Naive thymus-derived CD8-positive, alpha-beta T cell (primary cell): Measurements from ENCODE around the gene FAM107B. TPM values are rescaled to one million over a fixed set of nuclear protein-coding genes. Genes with fewer than 3 reads are reported as not detected.

Experiments used
- ATAC-seq, 2 donors: fragments of 150-1000 bp; cut with Tn5 transposase in 1 of 2; sonication (Bioruptor Pico), chemical (Tn5 transposase) in 1 of 2; 1 replicate in 1 of 2; 2 replicates in 1 of 2; pipeline ENCODE4 v1.10.0; 2021; ENCODE audit warnings: mild to moderate bottlenecking in 2 of 2, moderate library complexity in 2 of 2
- POLR2A ChIA-PET: fragments of 350-600 bp; sonication (Branson Sonifier 250); formaldehyde crosslinking; loops from one replicate; lab custom pipeline; 2021; ENCODE audit warnings: antibody characterized with exemption; lab: Charles Lee
- DNase-seq, 10 donors: peaks; one replicate each; pipeline versions ENCODE4 v3.0.0 to v3.0.0-alpha.2; 2020 to 2022
- H3K27ac Mint-ChIP-seq, 10 donors: one replicate each; pipeline ENCODE4 v1.8.0; 2020 to 2022; ENCODE audit warnings: mild to moderate bottlenecking in 10 of 10, mixed read lengths in 10 of 10, moderate library complexity in 4 of 10, inconsistent platforms in 1 of 10
- H3K27me3 Mint-ChIP-seq, 5 donors: one replicate each; pipeline ENCODE4 v1.8.0; 2021 to 2022; ENCODE audit warnings: mixed read lengths in 5 of 5
- H3K36me3 Mint-ChIP-seq, 3 donors: one replicate each; pipeline ENCODE4 v1.8.0; 2020 to 2022; ENCODE audit warnings: mixed read lengths in 3 of 3, mild to moderate bottlenecking in 2 of 3, inconsistent platforms in 1 of 3
- H3K4me1 Mint-ChIP-seq, 4 donors: one replicate each; pipeline ENCODE4 v1.8.0; 2021 to 2022; ENCODE audit warnings: mixed read lengths in 4 of 4
- H3K4me3 Mint-ChIP-seq, 10 donors: one replicate each; pipeline ENCODE4 v1.8.0; 2020 to 2022; ENCODE audit warnings: mild to moderate bottlenecking in 10 of 10, mixed read lengths in 10 of 10, moderate library complexity in 6 of 10, inconsistent platforms in 1 of 10
- H3K9me3 Mint-ChIP-seq, 9 donors: one replicate each; pipeline ENCODE4 v1.8.0; 2020 to 2022; ENCODE audit warnings: mixed read lengths in 9 of 9, mild to moderate bottlenecking in 3 of 9, inconsistent platforms in 1 of 9, moderate library complexity in 1 of 9
- polyA plus RNA-seq, 3 donors: library from polyadenylated mRNA; unstranded; fragments of 300-500 nt; fragmentation: Illumina TruSeq; gene quantifications; one replicate each; pipeline ENCODE4 v1.2.3, GENCODE V29; 2021
- total RNA-seq, 8 experiments: library from RNA in 2 of 8; stranded (reverse) in 2 of 8; gene quantifications; one replicate each; pipeline ENCODE4 v1.2.3 and lab custom pipeline; 2021 to 2026

The FAM107B gene
- total and polyA plus RNA-seq, 5 experiments from 2014 or later, result 250 to 319 (median 260) TPM

DNA sequence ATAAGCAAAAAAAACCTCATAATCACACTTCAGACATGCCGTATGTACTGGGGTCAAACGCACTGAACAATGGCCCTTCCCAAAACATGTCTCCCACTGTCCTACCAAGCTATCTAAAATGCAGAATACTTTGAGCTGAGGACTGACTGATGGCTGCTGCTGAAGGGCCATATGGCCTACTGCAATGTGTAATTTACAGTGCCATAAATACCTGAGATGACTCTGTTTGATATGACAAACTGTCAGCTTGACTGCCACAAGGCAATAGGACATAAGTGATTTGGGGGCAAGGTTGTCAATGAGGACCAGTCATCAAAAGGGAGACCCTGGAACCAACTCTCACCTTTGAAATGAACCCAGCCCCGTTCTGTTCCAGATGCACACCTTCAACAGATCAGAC is 256.5 kb downstream of the FAM107B start:
- Mint-ChIP-seq H3K4me1 (peaks cover 4 to 24% (median 11%) of the 10 kb centered on the region in 4 donors), H3K27ac (no peak overlapping the region), H3K36me3 (peaks cover 11 to 79% (median 30%) of the 10 kb centered on the region in 3 donors), H3K4me3 (no peak overlapping the region), H3K9me3 (peaks cover 0 to 4% (median 0%) of the 10 kb centered on the region in 9 donors), H3K27me3 (no peaks in the 10 kb centered on the region)
- POLR2A ChIA-PET, result interaction anchor here (0.5 to 0.6 kb wide), 2 partner anchors 20 to 64 kb away, joined by 3 to 4 read pairs; no protein-coding TSS in a partner anchor
- no peak for ATAC-seq
- no peak for DNase-seq

DNA sequence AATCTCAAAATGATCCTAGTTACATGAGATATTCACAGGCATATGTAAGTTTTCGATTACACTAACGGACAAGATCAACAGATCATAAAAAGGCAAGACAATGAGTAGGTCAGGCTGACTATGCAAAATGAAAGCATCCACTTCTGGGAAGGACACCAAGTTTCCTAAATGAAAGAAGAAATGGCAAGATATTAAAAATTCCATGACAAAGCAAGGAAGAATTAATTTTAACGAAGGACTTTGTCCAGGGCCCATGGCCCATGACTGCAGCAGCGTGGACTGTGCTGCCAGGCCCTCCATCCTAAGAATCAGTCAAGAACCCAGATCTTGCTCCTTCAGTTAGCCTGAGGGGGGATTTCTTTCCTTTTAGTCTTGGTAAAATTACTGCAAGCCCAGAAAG is 261.6 kb downstream of the FAM107B start:
- H3K9me3 Mint-ChIP-seq, result peaks cover 0 to 16% (median 4%) of the 10 kb centered on the region in 9 donors
- peak overlapping the region in 2 of 10 donors; percentile 15 to 17 for H3K27ac Mint-ChIP-seq
- H3K4me3 Mint-ChIP-seq, result no peak overlapping the region
- POLR2A ChIA-PET, result no interaction called here
- no peaks in the 10 kb centered on the region for H3K27me3 Mint-ChIP-seq
- no peak for DNase-seq
- H3K36me3 Mint-ChIP-seq, result peaks cover 20 to 64% (median 54%) of the 10 kb centered on the region in 3 donors
- ATAC-seq, result no peak
- H3K4me1 Mint-ChIP-seq, result peaks cover 0 to 12% (median 7%) of the 10 kb centered on the region in 4 donors

DNA sequence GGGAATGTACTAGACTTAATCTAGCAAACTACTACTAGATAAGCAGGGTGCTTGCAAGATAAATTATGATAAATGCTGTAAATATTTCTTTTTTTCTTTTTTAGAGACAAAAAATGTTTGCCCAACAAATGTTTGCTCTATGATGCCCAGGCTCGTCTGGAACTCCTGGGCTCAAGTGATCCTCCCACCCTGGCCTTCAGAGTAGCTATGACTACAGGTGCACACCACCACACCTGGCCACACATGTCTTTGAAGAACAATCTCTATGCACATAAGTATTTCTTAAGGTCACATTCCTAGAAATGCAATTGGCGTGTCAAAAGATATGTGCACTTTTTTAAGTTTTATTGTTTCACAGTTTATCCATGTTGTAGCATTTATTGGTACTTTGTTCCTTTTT is 264.4 kb downstream of the FAM107B start:
- POLR2A ChIA-PET, result no interaction called here
- Mint-ChIP-seq H3K36me3 (peaks cover 16 to 45% (median 39%) of the 10 kb centered on the region in 3 donors), H3K27ac (peak overlapping the region in 5 of 10 donors; percentile 16 to 80 (median 47))

DNA sequence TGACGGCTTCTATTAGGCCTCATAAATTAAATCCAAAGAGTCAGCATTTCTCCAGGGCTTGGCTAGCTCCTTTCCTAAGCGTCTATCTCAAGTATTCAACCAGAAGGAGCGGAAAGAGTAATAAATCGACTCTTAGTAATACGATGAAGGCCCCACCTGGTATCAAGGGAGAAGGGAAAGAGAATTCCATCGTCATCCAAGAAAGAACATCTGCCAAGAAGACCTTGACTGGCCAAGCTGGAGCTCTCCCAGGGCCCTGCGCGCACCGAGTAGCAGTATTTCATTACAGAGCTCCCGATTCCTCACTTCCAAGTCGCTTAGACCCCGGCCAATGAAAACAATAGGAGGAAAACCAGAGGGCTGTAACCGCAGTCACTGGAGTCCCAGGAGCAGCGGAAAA is 266.0 kb downstream of the FAM107B start:
- peaks cover 14 to 39% (median 33%) of the 10 kb centered on the region in 4 donors for H3K4me1 Mint-ChIP-seq
- peaks cover 16 to 43% (median 36%) of the 10 kb centered on the region in 3 donors for H3K36me3 Mint-ChIP-seq
- no peak for DNase-seq
- POLR2A ChIA-PET, result no interaction called here
- H3K4me3 Mint-ChIP-seq, result peak overlapping the region in 1 of 10 donors; percentile 24
- H3K9me3 Mint-ChIP-seq, result peaks cover 0 to 18% (median 4%) of the 10 kb centered on the region in 9 donors
- H3K27ac Mint-ChIP-seq, result peak overlapping the region; percentile 16 to 99 (median 96)
- no peak for ATAC-seq
- no peaks in the 10 kb centered on the region for H3K27me3 Mint-ChIP-seq

More for the DNA sequence above, 264.4 kb downstream of the FAM107B start:
- ATAC-seq (no peak), DNase-seq (no peak)
- peaks cover 0 to 17% (median 4%) of the 10 kb centered on the region in 9 donors for H3K9me3 Mint-ChIP-seq
- H3K27me3 Mint-ChIP-seq, result no peaks in the 10 kb centered on the region
- no peak overlapping the region for H3K4me3 Mint-ChIP-seq
- H3K4me1 Mint-ChIP-seq, result peaks cover 14 to 39% (median 33%) of the 10 kb centered on the region in 4 donors

DNA sequence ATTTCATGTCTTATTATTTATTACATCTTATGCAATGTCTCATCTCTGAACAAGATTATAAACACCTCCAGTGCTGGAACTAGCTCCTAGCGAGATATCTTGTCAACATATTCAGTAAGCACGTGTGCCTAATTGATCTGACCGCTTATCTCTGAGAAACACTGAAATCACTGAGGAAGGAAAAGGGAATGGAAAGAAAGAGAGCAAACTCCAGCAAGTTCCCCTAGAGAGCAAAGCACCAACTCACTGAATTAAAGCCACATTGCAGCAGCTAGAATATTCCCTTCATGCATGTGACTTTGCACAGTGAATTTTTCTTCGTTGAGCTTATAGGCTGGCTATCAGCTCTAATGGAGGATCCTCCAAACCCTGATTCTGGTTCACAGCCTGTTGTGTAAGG is 266.9 kb downstream of the FAM107B start:
- Mint-ChIP-seq H3K27me3 (no peaks in the 10 kb centered on the region), H3K27ac (peak overlapping the region; percentile 75 to 99 (median 96)), H3K4me3 (peak overlapping the region in 7 of 10 donors; percentile 31 to 70 (median 58)), H3K9me3 (peaks cover 0 to 18% (median 4%) of the 10 kb centered on the region in 9 donors), H3K36me3 (peaks cover 11 to 38% (median 31%) of the 10 kb centered on the region in 3 donors), H3K4me1 (peaks cover 14 to 39% (median 32%) of the 10 kb centered on the region in 4 donors)
- DNase-seq, result peak in 3 of 10 donors; percentile 10 to 20 (median 15)
- ATAC-seq, result peak in 1 of 2 donors; percentile 14
- POLR2A ChIA-PET, result interaction anchor here (0.6 kb wide), 1 partner anchor 591 kb away, joined by 5 read pairs; no protein-coding TSS in a partner anchor

DNA sequence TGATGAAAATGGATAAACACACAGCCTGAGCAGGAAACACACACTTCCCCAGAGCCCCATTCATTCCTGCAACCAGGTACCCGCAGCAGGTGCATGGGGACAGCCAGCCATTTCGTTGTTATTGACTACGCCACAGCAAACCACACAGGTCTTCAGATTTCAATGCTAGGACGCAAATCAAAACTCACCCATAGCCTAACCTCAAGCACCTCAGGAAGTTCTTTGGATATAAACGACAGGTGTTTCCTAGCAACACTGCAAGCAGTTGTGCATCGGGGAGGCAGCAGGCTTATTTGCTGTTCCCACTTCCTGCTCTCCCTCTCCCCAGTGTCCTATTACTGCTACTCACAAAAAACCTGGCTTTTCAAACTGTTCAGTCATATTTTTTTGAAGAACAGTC is 267.5 kb downstream of the FAM107B start:
- Mint-ChIP-seq H3K27ac (peak overlapping the region; percentile 75 to 99 (median 96)), H3K9me3 (peaks cover 0 to 18% (median 4%) of the 10 kb centered on the region in 9 donors), H3K27me3 (no peaks in the 10 kb centered on the region), H3K36me3 (peaks cover 11 to 32% (median 25%) of the 10 kb centered on the region in 3 donors), H3K4me3 (peak overlapping the region; percentile 36 to 73 (median 61)), H3K4me1 (peaks cover 14 to 39% (median 33%) of the 10 kb centered on the region in 4 donors)
- POLR2A ChIA-PET, result no interaction called here
- DNase-seq, result peak in 9 of 10 donors; percentile 18 to 88 (median 77)
- ATAC-seq, result peak; percentile 91 to 95

DNA sequence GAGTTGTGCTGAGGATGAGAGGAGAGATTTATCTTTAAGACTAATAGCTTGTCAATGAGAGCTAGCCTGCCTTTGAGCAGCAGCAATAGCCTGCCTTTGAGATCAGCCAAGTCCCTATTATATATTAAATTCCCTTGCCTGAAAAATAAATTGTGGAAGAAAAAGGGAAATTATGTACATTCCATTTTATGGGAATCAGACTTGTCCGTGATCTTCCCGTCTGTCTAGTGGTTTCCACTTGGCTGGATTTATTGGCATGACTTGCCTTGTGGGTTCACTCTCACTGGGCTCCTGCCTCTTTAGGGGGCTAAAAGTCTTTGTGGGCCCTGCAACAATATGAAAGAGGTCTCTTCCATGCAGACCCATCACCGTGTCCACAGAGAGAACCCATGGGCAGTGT is 272.3 kb downstream of the FAM107B start:
- Mint-ChIP-seq H3K4me3 (no peak overlapping the region), H3K27ac (peak overlapping the region in 4 of 10 donors; percentile 25 to 85 (median 47)), H3K27me3 (no peaks in the 10 kb centered on the region), H3K36me3 (no peaks in the 10 kb centered on the region), H3K4me1 (peaks cover 14 to 34% (median 27%) of the 10 kb centered on the region in 4 donors), H3K9me3 (peaks cover 0 to 9% (median 0%) of the 10 kb centered on the region in 9 donors)
- ATAC-seq, result no peak
- no peak for DNase-seq
- POLR2A ChIA-PET, result no interaction called here

DNA sequence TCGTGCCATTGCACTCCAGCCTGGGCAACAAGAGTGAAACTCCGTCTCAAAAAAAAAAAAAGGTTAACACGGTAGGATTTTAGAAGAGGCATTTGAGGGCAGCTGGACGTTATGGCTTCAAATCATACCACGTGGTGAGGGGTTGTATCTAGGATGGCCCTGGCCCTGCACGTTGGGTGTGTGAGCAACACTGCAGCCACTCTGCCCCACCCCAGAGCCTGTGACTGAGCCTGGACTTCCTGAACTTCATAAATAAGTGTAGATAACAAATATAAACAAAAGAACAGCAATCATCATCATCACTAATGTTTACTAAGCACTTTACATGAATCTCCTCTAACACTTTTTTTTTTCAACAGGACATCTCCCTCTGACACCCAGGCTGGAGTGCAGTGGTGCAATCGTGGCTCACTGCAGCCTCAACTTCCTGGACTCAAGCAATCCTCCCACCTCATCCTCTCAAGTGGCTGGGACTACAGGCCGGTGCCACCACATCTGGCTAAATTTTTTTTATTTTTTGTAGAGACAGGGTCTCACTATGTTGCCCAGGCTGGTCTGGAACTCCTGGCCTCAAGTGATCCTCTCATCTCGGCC is 274.4 kb downstream of the FAM107B start:
- H3K9me3 Mint-ChIP-seq, result no peaks in the 10 kb centered on the region
- peaks cover 1 to 14% (median 7%) of the 10 kb centered on the region in 4 donors for H3K4me1 Mint-ChIP-seq
- H3K27me3 Mint-ChIP-seq, result no peaks in the 10 kb centered on the region
- no peaks in the 10 kb centered on the region for H3K36me3 Mint-ChIP-seq
- no peak overlapping the region for H3K4me3 Mint-ChIP-seq
- DNase-seq (no peak), ATAC-seq (no peak)
- POLR2A ChIA-PET, result no interaction called here
- peak overlapping the region in 6 of 10 donors; percentile 9 to 67 (median 42) for H3K27ac Mint-ChIP-seq

DNA sequence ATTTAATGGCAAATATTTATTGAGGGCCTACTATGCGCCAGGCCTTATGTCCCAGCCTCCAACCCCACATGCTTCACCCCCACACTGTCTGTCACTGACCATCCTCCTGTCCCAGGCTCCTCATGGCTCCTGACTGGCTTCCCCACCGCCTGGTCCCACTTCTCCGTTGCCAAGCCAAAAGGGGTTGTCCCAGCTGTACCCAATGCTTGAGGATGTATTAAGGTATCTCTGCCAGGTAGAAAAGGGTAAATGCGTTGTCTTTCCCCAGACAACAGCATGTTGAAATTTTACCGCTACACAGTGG is 275.1 kb downstream of the FAM107B start:
- DNase-seq, result no peak

DNA sequence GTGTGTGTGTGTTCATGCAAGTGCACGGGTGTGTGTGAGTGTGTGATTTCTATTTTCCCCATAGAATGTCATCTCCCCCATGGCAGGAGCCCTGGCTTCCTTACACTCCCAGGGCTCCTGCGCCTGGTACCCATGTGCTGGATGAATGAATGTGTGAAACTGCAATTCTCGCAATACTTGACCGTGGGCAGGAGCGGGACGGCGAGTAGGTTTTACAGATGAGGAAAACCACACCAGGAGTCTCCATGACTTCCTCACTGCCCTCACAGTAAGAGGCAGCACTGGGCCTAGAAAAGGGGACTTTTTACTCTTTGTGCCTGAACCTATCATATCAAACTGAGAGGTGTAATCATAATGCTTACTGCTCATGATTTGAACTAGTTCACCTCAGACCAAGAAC is 276.4 kb downstream of the FAM107B start:
- H3K27me3 Mint-ChIP-seq, result no peaks in the 10 kb centered on the region
- POLR2A ChIA-PET, result interaction anchor here (0.5 to 1.0 kb wide), 4 partner anchors 39 to 173 kb away, joined by 3 to 4 read pairs (median 3); no protein-coding TSS in a partner anchor
- peaks cover 0 to 14% (median 7%) of the 10 kb centered on the region in 4 donors for H3K4me1 Mint-ChIP-seq
- peak overlapping the region in 1 of 10 donors; percentile 21 for H3K27ac Mint-ChIP-seq
- no peaks in the 10 kb centered on the region for H3K36me3 Mint-ChIP-seq
- H3K4me3 Mint-ChIP-seq, result no peak overlapping the region
- no peaks in the 10 kb centered on the region for H3K9me3 Mint-ChIP-seq
- ATAC-seq (no peak), DNase-seq (no peak)

More for the DNA sequence above, 275.1 kb downstream of the FAM107B start:
- H3K9me3 Mint-ChIP-seq, result no peaks in the 10 kb centered on the region
- peak overlapping the region in 4 of 10 donors; percentile 69 to 90 (median 80) for H3K27ac Mint-ChIP-seq
- H3K27me3 Mint-ChIP-seq, result no peaks in the 10 kb centered on the region
- peaks cover 0 to 14% (median 7%) of the 10 kb centered on the region in 4 donors for H3K4me1 Mint-ChIP-seq
- POLR2A ChIA-PET, result interaction anchor here (0.9 kb wide), 2 partner anchors 44 to 101 kb away, joined by 3 read pairs; no protein-coding TSS in a partner anchor
- no peak for ATAC-seq
- no peak overlapping the region for H3K4me3 Mint-ChIP-seq
- H3K36me3 Mint-ChIP-seq, result no peaks in the 10 kb centered on the region

DNA sequence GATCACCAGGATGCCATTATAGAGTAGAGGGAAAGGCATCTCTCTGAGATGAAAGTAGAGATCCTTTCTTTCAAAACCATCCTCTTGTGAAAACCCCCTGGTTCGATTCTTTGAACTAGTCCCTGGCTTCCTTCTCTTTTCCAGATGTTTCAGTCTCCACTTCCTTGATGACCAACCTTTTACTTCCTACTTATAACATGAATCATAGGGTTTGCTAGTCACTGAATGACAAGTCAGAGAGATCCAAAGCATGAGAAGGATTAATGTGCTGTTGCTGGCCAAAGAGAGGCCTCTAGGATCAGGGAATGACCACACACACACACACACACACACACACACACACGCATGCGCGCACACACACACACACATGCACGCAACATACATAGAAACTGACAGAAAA is 282.9 kb downstream of the FAM107B start:
- POLR2A ChIA-PET, result no interaction called here
- ATAC-seq (no peak), DNase-seq (no peak)
- peaks cover 6 to 21% (median 10%) of the 10 kb centered on the region in 5 donors for H3K27me3 Mint-ChIP-seq
- no peaks in the 10 kb centered on the region for H3K9me3 Mint-ChIP-seq
- H3K27ac Mint-ChIP-seq, result no peak overlapping the region
- H3K4me1 Mint-ChIP-seq, result no peaks in the 10 kb centered on the region
- H3K4me3 Mint-ChIP-seq, result no peak overlapping the region
- no peaks in the 10 kb centered on the region for H3K36me3 Mint-ChIP-seq

DNA sequence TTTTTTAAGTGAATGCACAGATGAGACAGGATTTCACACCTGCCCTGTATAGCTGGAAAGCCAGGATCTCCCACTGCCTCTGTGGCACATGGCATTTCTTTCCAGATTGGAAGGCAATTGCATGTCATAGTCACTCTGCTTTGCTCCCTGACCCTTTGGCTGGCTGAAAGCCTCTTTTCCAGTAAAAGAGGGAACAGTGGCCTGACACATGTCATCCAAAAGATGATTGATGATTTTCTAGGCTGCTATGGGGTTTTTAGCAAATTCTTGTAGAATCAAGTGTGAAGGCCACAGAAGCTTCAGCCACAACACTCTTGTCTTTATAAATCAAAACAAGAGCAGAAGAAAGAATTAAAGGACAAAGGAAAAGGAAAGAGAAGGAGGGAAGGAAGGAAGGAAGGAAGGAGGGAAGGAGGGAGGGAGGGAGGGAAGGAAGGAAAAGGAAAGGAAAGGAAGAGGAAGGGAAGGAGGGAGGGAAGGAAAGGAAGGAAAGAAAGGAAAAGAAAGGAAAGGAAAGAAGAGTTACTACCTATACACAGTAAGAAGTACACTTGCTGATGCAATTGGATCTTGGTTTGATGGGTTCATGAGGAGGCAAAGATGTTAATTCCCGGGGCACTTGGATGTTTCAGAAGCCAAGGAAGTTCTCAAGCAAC is 285.0 kb downstream of the FAM107B start:
- no peak for ATAC-seq
- POLR2A ChIA-PET, result no interaction called here
- H3K4me3 Mint-ChIP-seq, result no peak overlapping the region

More for the DNA sequence above, 285.0 kb downstream of the FAM107B start:
- H3K27me3 Mint-ChIP-seq, result peaks cover 13 to 42% (median 20%) of the 10 kb centered on the region in 5 donors
- H3K27ac Mint-ChIP-seq, result no peak overlapping the region
- DNase-seq, result no peak
- peaks cover 0 to 3% (median 0%) of the 10 kb centered on the region in 9 donors for H3K9me3 Mint-ChIP-seq
- H3K4me1 Mint-ChIP-seq, result peaks cover 0 to 2% (median 0%) of the 10 kb centered on the region in 4 donors
- peaks cover 0 to 1% (median 0%) of the 10 kb centered on the region in 3 donors for H3K36me3 Mint-ChIP-seq
